IPS-20b (cell line): ENCODE data around the gene CCDC150.

Source experiments
- H3K27ac ChIP-seq: one replicate; pipeline ENCODE4 v1.5.1; 2013; ENCODE audit warnings: low read length
- H3K27me3 ChIP-seq: 2 replicates; pipeline ENCODE4 v1.6.1; 2013; ENCODE audit warnings: mild to moderate bottlenecking, low read length, inconsistent platforms; ENCODE audit not compliant: insufficient read depth
- H3K36me3 ChIP-seq: 2 replicates; pipeline ENCODE4 v1.6.1; 2013; ENCODE audit warnings: low read depth, mild to moderate bottlenecking, inconsistent platforms, low read length, moderate library complexity; ENCODE audit not compliant: insufficient read depth
- H3K4me1 ChIP-seq: 2 replicates; pipeline ENCODE4 v1.6.1; 2013; ENCODE audit warnings: mild to moderate bottlenecking, control low read depth, inconsistent platforms, low read length, moderate library complexity; ENCODE audit not compliant: insufficient read depth
- H3K4me3 ChIP-seq: 2 replicates; pipeline ENCODE4 v1.5.1; 2013; ENCODE audit warnings: mild to moderate bottlenecking, low read length, inconsistent platforms
- H3K9ac ChIP-seq: 2 replicates; pipeline ENCODE4 v1.6.1; 2013; ENCODE audit warnings: low read depth, mild to moderate bottlenecking, inconsistent platforms, low read length, moderate library complexity
- H3K9me3 ChIP-seq: 2 replicates; pipeline ENCODE4 v1.6.1; 2013; ENCODE audit warnings: mild to moderate bottlenecking, low read depth, low read length, inconsistent platforms; ENCODE audit not compliant: insufficient read depth

Gene CCDC150

GRCh38 chr2:196639180-196640030, at the start of gene CCDC150:
Gene CCDC150 (plus strand): TSS chr2:196639715. CDS start chr2:196639767, 52 bp downstream.
- Histone ChIP-seq H3K4me1 (peaks cover 11% of the 10 kb centered on the region; the same call in 1 of the 2 replicates), H3K27me3 (no peaks in the 10 kb centered on the region), H3K9ac (peak within 1 kb of the TSS; percentile 78), H3K27ac (peak within 1 kb of the TSS; percentile 69), H3K9me3 (no peaks in the 10 kb centered on the region), H3K4me3 (peak within 1 kb of the TSS; percentile 84), H3K36me3 (peaks cover 7% of the 10 kb centered on the region; the same call in 1 of the 2 replicates)

GRCh38 chr2:196590286-196590685, 49.2 kb upstream of the CCDC150 start:
- no peaks in the 10 kb centered on the region for H3K9me3 ChIP-seq
- H3K9ac ChIP-seq: no peak overlapping the region
- H3K36me3 ChIP-seq: no peaks in the 10 kb centered on the region
- peaks cover 42% of the 10 kb centered on the region for H3K27me3 ChIP-seq
- peaks cover 2% of the 10 kb centered on the region; the same call in 1 of the 2 replicates for H3K4me1 ChIP-seq
- H3K27ac ChIP-seq: no peak overlapping the region
- H3K4me3 ChIP-seq: no peak overlapping the region

- no peak overlapping the region for H3K27ac ChIP-seq
- H3K4me1 ChIP-seq: peaks cover 2% of the 10 kb centered on the region; the same call in 1 of the 2 replicates
- no peaks in the 10 kb centered on the region for H3K36me3 ChIP-seq
- no peak overlapping the region for H3K9ac ChIP-seq
- no peak overlapping the region for H3K4me3 ChIP-seq
- peaks cover 49% of the 10 kb centered on the region for H3K27me3 ChIP-seq
- H3K9me3 ChIP-seq: no peaks in the 10 kb centered on the region
These were observed 48.5 kb upstream of the CCDC150 start for GRCh38 chr2:196591004-196591403.

GRCh38 chr2:196591621-196592022, 47.9 kb upstream of the CCDC150 start:
- Histone ChIP-seq H3K27me3 (peaks cover 56% of the 10 kb centered on the region), H3K4me1 (peaks cover 2% of the 10 kb centered on the region; the same call in 1 of the 2 replicates), H3K27ac (no peak overlapping the region), H3K4me3 (peak overlapping the region; percentile 75), H3K36me3 (no peaks in the 10 kb centered on the region), H3K9me3 (no peaks in the 10 kb centered on the region), H3K9ac (no peak overlapping the region)

GRCh38 chr2:196592331-196592910, 47.1 kb upstream of the CCDC150 start:
- peaks cover 2% of the 10 kb centered on the region; the same call in 1 of the 2 replicates for H3K4me1 ChIP-seq
- peaks cover 59% of the 10 kb centered on the region for H3K27me3 ChIP-seq
- H3K27ac ChIP-seq: no peak overlapping the region
- H3K36me3 ChIP-seq: no peaks in the 10 kb centered on the region
- H3K9me3 ChIP-seq: no peaks in the 10 kb centered on the region
- H3K9ac ChIP-seq: peak overlapping the region; percentile 67
- peak overlapping the region; percentile 75 for H3K4me3 ChIP-seq

GRCh38 chr2:196592911-196593881, 46.3 kb upstream of the CCDC150 start, which contains the start of gene HECW2:
Gene HECW2 (minus strand): TSS chr2:196593554.
- peaks cover 2% of the 10 kb centered on the region; the same call in 1 of the 2 replicates for H3K4me1 ChIP-seq
- H3K36me3 ChIP-seq: no peaks in the 10 kb centered on the region
- peak within 1 kb of the TSS; percentile 75 for H3K4me3 ChIP-seq
- peaks cover 59% of the 10 kb centered on the region for H3K27me3 ChIP-seq
- H3K9ac ChIP-seq: peak within 1 kb of the TSS; percentile 67
- H3K27ac ChIP-seq: no peak within 1 kb of the TSS
- no peaks in the 10 kb centered on the region for H3K9me3 ChIP-seq

GRCh38 chr2:196594158-196594557, 45.4 kb upstream of the CCDC150 start:
- Histone ChIP-seq H3K27me3 (peaks cover 59% of the 10 kb centered on the region), H3K4me3 (no peak overlapping the region), H3K36me3 (no peaks in the 10 kb centered on the region), H3K9me3 (no peaks in the 10 kb centered on the region), H3K27ac (no peak overlapping the region), H3K9ac (no peak overlapping the region), H3K4me1 (peaks cover 2% of the 10 kb centered on the region; the same call in 1 of the 2 replicates)

- H3K4me1 ChIP-seq: peaks cover 6% of the 10 kb centered on the region
These were observed 42.0 kb upstream of the CCDC150 start for GRCh38 chr2:196597531-196597930.

GRCh38 chr2:196598412-196598811, 41.1 kb upstream of the CCDC150 start:
- peaks cover 35% of the 10 kb centered on the region for H3K27me3 ChIP-seq
- H3K9ac ChIP-seq: no peak overlapping the region
- no peaks in the 10 kb centered on the region for H3K36me3 ChIP-seq
- peaks cover 6% of the 10 kb centered on the region for H3K4me1 ChIP-seq
- no peak overlapping the region for H3K4me3 ChIP-seq
- no peak overlapping the region for H3K27ac ChIP-seq
- no peaks in the 10 kb centered on the region for H3K9me3 ChIP-seq

More at GRCh38 chr2:196597531-196597930, 42.0 kb upstream of the CCDC150 start:
- Histone ChIP-seq H3K36me3 (no peaks in the 10 kb centered on the region), H3K27me3 (peaks cover 37% of the 10 kb centered on the region), H3K4me3 (no peak overlapping the region), H3K9ac (no peak overlapping the region), H3K9me3 (no peaks in the 10 kb centered on the region), H3K27ac (no peak overlapping the region)

- H3K4me1 ChIP-seq: peaks cover 6% of the 10 kb centered on the region
- H3K9me3 ChIP-seq: no peaks in the 10 kb centered on the region
- H3K4me3 ChIP-seq: no peak overlapping the region
- H3K27me3 ChIP-seq: peaks cover 31% of the 10 kb centered on the region
- H3K27ac ChIP-seq: no peak overlapping the region
- H3K9ac ChIP-seq: no peak overlapping the region
- no peaks in the 10 kb centered on the region for H3K36me3 ChIP-seq
These were observed 40.7 kb upstream of the CCDC150 start for GRCh38 chr2:196598846-196599245.
